ENCODE results near the gene MARCHF3.

GRCh38 chr5:127063257-127063913 is 33.0 kb upstream of the MARCHF3 start:
- TF ChIP-seq POLR2A (IDR thresholded peaks at IDR 0.05) = no peak
- TF ChIP-seq CTCF (IDR thresholded peaks at IDR 0.05) = no peak

Data from right lobe of liver (tissue), 4 donors.